KMS-11 (cell line): ENCODE measurements around the gene TNNT1.

Experiments used
- H2AFZ ChIP-seq: fragments of 200-600 bp; sonication (generic); 2 replicates; pipeline ENCODE4 v1.6.1; 2016; ENCODE audit warnings: antibody characterized with exemption, mixed run types, low read depth
- H3K27ac ChIP-seq: fragments of 200-600 bp; sonication (generic); 2 replicates; pipeline ENCODE4 v1.6.1; 2016; ENCODE audit warnings: mild to moderate bottlenecking, mixed run types
- H3K27me3 ChIP-seq: fragments of 200-600 bp; sonication (generic); 2 replicates; pipeline ENCODE4 v1.6.1; 2017; ENCODE audit warnings: mild to moderate bottlenecking, low read depth, mixed run types, moderate library complexity; ENCODE audit not compliant: insufficient read depth
- H3K36me3 ChIP-seq: fragments of 200-600 bp; sonication (generic); 2 replicates; pipeline ENCODE4 v1.6.1; 2017; ENCODE audit warnings: mild to moderate bottlenecking, mixed run types; ENCODE audit not compliant: insufficient read depth
- H3K4me1 ChIP-seq: fragments of 200-600 bp; sonication (generic); 2 replicates; pipeline ENCODE4 v1.6.1; 2016; ENCODE audit warnings: mild to moderate bottlenecking, low read depth, mixed run types; ENCODE audit not compliant: poor library complexity, severe bottlenecking
- H3K4me2 ChIP-seq: fragments of 200-600 bp; sonication (generic); 2 replicates; pipeline ENCODE4 v1.7.0; 2016; ENCODE audit warnings: mild to moderate bottlenecking, mixed run types
- H3K4me3 ChIP-seq: fragments of 200-600 bp; sonication (generic); IDR thresholded peaks from 2 replicates; pipeline ENCODE4 v1.6.1; 2017; ENCODE audit warnings: low read depth, low read length, mixed read lengths; ENCODE audit not compliant: insufficient read depth
- H3K79me2 ChIP-seq: fragments of 200-600 bp; sonication (generic); 2 replicates; pipeline ENCODE4 v1.6.1; 2016; ENCODE audit warnings: low read depth, mixed run types; ENCODE audit not compliant: insufficient read depth
- H3K9ac ChIP-seq: fragments of 200-600 bp; sonication (generic); 2 replicates; pipeline ENCODE4 v1.6.1; 2016; ENCODE audit warnings: mild to moderate bottlenecking, mixed run types
- H4K20me1 ChIP-seq: fragments of 200-600 bp; sonication (generic); 2 replicates; pipeline ENCODE4 v1.6.1; 2016; ENCODE audit warnings: mild to moderate bottlenecking, mixed run types; ENCODE audit not compliant: insufficient read depth
- TF ChIP-seq, protein P1 (sequence below): fragments of 200-600 bp; sonication (generic); conservative IDR thresholded peaks from 2 replicates; pipeline ENCODE4 v1.6.1; 2017; ENCODE audit warnings: low read depth, mild to moderate bottlenecking, antibody characterized with exemption, low read length, moderate library complexity, mixed read lengths

Gene TNNT1

DNA sequence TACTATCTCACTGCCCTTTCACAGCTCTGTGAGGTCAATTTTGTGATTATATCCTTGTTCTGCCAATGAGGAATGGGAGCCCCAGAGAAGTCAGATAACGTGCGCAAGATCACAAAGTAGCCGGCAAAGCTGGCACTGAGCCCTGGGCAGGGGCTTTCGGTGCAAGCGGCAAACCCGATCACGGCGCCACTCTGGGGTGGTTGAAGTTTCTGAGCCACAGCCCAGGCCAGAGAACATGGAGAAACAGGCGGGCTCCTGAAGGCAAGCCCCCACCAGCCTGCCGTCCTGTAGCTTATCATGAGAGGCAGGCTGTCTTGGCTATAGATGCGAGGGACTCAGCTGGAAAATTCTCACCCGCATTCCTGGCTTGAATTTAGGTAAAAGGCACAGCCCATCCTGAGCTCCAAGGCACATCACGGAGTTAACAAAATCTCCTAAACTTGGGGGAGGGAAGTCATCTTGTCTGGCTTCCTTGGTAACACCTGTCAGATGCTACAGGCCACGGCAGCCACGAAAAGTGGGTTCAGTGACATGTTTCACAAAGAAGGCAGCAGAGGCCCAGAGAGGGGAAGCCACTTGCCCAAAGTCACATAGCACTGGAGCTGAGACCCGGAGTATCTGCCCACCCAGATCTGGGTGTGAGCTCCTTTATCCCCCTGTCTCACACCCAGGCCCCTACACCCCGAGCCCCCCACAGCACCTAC lies 12.5 kb downstream of the TNNT1 start:
- H4K20me1 ChIP-seq = no peaks in the 10 kb centered on the region
- no peak overlapping the region for H3K9ac ChIP-seq
- TF ChIP-seq, protein P1, sequence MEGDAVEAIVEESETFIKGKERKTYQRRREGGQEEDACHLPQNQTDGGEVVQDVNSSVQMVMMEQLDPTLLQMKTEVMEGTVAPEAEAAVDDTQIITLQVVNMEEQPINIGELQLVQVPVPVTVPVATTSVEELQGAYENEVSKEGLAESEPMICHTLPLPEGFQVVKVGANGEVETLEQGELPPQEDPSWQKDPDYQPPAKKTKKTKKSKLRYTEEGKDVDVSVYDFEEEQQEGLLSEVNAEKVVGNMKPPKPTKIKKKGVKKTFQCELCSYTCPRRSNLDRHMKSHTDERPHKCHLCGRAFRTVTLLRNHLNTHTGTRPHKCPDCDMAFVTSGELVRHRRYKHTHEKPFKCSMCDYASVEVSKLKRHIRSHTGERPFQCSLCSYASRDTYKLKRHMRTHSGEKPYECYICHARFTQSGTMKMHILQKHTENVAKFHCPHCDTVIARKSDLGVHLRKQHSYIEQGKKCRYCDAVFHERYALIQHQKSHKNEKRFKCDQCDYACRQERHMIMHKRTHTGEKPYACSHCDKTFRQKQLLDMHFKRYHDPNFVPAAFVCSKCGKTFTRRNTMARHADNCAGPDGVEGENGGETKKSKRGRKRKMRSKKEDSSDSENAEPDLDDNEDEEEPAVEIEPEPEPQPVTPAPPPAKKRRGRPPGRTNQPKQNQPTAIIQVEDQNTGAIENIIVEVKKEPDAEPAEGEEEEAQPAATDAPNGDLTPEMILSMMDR = no peak
- peaks cover 87% of the 10 kb centered on the region for H3K27me3 ChIP-seq
- H2AFZ ChIP-seq = no peak overlapping the region
- no peaks in the 10 kb centered on the region for H3K36me3 ChIP-seq
- H3K4me3 ChIP-seq = no peak overlapping the region
- no peak overlapping the region for H3K27ac ChIP-seq
- H3K4me2 ChIP-seq = no peak overlapping the region
- peaks cover 2% of the 10 kb centered on the region for H3K4me1 ChIP-seq
- H3K79me2 ChIP-seq = no peaks in the 10 kb centered on the region

DNA sequence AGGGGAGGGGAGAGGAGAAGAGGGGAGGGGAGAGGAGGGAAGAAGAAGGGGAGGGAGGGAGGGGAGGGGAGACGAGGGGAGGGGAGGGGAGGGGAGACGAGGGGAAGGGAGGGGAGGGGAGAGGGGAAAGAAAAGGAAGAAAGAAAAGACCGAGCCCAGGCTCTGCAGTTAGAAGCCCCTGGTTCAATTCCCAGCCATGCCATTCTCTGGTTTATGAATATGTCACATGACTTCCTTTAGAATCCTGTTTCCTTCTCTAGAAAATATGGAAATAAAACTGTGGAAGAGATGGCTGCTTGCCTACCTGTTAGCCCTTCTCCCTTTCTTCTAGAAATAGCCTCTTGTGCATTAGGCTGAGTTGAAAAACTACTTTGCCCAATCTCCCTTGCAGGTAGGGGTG lies 14.3 kb downstream of the TNNT1 start:
- H3K27me3 ChIP-seq = peaks cover 88% of the 10 kb centered on the region
- H3K79me2 ChIP-seq = no peaks in the 10 kb centered on the region
- H3K36me3 ChIP-seq = no peaks in the 10 kb centered on the region
- H3K4me1 ChIP-seq = no peaks in the 10 kb centered on the region
- no peak overlapping the region for H3K4me3 ChIP-seq
- H3K4me2 ChIP-seq = no peak overlapping the region
- H2AFZ ChIP-seq = no peak overlapping the region
- no peak overlapping the region for H3K9ac ChIP-seq
- no peaks in the 10 kb centered on the region for H4K20me1 ChIP-seq
- H3K27ac ChIP-seq = no peak overlapping the region
- TF ChIP-seq, protein P1 = no peak

DNA sequence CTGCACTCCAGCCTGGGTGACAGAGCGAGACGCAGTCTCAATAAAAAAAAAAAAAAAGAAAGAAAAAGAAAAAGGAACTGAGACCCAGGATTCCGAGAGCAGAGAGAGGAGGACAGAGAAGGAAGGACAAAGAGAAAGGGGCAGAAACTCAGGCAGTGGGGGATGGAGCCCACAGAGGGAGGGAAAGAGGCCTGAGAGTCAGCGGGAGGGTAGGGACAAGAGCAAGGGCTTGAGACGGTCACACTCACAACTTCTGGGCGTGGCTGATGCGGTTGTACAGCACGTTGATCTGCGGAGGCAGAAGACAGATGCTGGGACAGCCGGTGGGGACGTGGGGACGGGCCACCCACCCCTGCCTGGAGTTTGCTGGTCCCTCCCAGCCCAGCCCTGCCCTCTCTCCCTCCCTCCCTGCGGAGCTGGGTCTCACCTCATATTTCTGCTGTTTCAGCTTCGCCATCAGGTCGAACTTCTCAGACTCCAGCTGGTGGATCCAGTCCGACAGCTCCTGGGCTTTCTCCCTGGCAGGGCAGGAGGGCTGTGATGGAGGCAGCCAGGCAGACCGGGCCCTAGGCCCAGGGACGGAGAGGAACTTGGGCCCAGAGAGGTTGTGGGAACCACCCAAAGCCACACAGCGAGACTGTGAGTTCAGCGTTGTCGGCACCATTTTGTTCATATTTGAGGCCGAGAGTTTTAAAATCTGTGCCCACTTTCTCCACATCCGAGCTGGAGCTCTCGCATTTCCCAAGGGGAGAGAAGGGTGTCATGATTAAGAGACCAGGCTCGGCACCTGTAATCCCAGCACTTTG lies 15.2 kb downstream of the TNNT1 start:
- TF ChIP-seq, protein P1 = no peak
- no peak overlapping the region for H3K4me2 ChIP-seq
- H3K36me3 ChIP-seq = no peaks in the 10 kb centered on the region
- no peaks in the 10 kb centered on the region for H3K79me2 ChIP-seq
- H3K4me1 ChIP-seq = no peaks in the 10 kb centered on the region
- peaks cover 88% of the 10 kb centered on the region for H3K27me3 ChIP-seq
- H4K20me1 ChIP-seq = no peaks in the 10 kb centered on the region
- H2AFZ ChIP-seq = no peak overlapping the region
- H3K4me3 ChIP-seq = no peak overlapping the region
- no peak overlapping the region for H3K9ac ChIP-seq
- no peak overlapping the region for H3K27ac ChIP-seq

DNA sequence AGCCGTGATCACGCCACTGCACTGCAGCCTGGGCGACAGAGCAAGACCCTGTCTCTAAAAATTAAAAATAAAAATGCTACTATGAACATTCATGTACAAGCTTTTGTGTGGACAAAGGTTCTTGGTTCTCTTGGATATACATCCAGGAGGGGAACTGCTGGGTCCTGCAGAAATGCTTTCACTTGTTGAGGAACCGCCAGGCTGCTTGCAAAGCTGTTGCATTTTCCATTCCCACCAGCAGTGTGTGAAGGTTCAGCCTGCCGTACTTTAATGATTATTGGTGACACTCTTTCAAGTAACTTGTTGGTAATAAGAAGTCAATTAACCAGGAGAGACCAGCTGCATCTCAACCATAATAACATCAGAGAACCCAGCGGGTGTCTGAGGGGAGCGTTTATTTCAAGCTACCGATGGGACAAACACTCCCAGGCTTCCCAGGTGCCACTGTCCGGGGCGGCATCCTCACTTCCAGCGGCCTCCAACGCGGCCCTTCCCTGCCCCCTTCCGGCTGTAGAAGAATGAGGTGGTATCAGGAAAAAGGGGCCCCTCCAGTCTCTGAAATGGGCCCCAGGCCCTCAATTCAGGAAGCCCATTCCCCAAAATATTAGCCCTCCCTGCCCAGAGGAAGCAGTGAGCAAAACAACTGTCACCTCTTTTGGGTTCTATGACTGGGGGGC lies 16.4 kb downstream of the TNNT1 start:
- no peak overlapping the region for H3K4me2 ChIP-seq
- no peaks in the 10 kb centered on the region for H4K20me1 ChIP-seq
- no peaks in the 10 kb centered on the region for H3K79me2 ChIP-seq
- TF ChIP-seq, protein P1 = no peak
- H3K4me3 ChIP-seq = no peak overlapping the region
- H2AFZ ChIP-seq = no peak overlapping the region
- peaks cover 90% of the 10 kb centered on the region for H3K27me3 ChIP-seq
- no peaks in the 10 kb centered on the region for H3K4me1 ChIP-seq
- no peak overlapping the region for H3K9ac ChIP-seq
- H3K27ac ChIP-seq = no peak overlapping the region
- no peaks in the 10 kb centered on the region for H3K36me3 ChIP-seq
